ENCODE measurements around the gene KCND1.

KCND1 gene

DNA sequence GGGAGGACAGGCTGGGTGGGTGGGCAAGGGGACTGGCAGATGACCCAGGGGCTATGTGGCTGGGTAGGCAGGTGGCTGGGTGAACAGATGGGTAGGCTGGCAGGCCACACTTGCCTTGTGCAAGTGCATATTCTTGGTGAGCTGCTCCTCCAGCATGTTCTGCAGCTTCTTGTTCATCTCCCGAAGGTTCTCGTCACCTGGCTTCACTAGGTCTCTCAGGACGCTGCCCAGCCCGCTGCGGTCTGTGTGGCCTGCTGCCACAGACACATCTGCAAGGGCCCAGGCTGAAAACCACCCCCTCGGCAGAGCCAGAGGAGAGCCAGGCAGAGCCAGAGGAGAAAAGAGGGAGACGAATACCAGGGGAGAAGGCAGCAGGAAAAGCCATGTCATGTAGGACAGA, 3.4 kb upstream of the KCND1 start:
- DNase-seq (ENCODE audit: extremely low read depth, low read depth) = no peak
- TF ChIP-seq, protein P1, sequence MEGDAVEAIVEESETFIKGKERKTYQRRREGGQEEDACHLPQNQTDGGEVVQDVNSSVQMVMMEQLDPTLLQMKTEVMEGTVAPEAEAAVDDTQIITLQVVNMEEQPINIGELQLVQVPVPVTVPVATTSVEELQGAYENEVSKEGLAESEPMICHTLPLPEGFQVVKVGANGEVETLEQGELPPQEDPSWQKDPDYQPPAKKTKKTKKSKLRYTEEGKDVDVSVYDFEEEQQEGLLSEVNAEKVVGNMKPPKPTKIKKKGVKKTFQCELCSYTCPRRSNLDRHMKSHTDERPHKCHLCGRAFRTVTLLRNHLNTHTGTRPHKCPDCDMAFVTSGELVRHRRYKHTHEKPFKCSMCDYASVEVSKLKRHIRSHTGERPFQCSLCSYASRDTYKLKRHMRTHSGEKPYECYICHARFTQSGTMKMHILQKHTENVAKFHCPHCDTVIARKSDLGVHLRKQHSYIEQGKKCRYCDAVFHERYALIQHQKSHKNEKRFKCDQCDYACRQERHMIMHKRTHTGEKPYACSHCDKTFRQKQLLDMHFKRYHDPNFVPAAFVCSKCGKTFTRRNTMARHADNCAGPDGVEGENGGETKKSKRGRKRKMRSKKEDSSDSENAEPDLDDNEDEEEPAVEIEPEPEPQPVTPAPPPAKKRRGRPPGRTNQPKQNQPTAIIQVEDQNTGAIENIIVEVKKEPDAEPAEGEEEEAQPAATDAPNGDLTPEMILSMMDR (IDR thresholded peaks at IDR 0.05; ENCODE audit: low read depth, low read length) = no peak

DNA sequence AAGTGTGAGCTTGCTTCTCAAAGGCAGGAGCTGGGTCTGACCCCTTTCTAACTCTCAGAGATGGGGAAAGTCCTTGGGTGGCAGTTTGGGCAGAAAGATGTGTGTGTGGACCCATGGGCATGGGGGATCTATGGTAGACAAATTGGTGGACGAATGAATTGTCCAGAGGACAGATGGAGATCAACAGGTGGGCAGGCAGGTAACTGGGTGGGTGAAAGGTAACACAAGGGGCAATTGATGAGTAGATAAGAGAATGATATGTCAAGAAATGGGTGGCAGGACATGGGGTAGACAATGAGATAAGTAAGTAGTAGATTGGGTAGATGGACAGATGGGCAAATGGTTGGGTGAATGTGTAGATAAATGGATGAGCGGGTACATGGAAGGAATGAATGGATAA, 2.9 kb upstream of the KCND1 start:
- no peak for DNase-seq (ENCODE audit: extremely low read depth, low read depth)
- TF ChIP-seq, protein P1 (IDR thresholded peaks at IDR 0.05; ENCODE audit: low read depth, low read length) = no peak

DNA sequence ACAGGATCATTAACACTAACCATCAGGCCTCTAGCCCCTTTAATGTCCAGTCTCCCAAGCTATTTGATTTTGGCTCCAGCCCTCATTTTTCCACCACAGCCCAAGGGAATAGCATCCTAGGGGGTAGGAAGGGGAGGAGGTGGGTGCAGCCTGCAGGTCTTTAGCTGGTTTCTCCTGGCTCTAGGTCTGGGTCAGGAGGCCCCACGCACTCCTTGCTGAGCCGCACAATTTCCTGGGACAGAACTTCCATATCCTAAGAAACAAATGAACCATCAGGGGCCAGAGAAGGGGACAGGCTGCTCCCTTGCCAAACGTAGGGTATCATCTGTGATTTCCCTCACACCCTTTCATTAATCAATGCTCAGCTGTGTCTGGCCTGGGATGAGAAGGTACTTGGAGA, 2.4 kb upstream of the KCND1 start:
- TF ChIP-seq, protein P1 (IDR thresholded peaks at IDR 0.05; ENCODE audit: low read depth, low read length) = no peak

DNA sequence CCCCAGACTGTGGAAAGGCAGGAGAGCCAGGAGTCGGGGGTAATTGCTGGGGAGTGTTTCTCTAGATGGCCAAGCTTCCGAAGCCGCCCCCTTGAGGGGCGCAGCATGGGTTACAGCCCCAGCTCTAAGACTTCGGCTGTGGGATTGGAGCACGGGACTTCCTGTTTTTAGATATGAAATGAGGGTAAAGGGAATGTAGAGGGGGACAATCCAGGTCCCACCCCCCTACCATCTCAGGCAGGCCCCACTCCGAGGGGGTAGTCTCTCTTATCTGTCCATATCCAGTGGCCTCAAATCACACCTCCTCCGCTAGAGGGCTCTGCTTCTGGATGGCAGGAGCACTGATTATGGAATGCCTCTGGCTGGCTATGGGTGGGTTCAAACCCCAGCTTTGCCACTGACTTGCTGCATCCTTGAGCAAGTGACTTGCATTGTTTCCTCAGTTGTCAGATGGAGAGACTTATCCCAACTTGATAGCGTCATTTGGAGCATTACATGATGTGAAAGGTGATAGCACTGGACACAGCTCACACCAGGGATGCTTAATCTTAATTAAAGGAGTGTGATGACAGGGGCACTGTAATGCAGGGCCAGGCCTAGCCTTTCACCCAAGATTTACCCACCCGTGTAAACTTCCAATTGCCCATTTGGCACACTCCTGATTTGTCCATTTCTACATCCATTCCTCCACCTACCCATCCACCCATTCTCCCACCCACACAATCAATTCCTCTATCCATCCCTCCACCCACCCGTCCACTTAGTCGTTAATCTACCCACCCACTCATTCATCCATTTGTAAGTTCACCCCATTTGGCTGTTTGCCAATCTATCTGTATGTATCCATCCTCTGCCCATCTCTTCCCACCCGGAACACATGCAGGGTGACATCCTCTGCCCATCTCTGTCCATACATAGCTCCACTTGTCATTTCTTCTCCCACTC, 848 bp upstream of the KCND1 start:
- no peak for DNase-seq (ENCODE audit: extremely low read depth, low read depth)
- TF ChIP-seq, protein P1 (IDR thresholded peaks at IDR 0.05; ENCODE audit: low read depth, low read length) = peak; percentile 59

More for the DNA sequence above, 2.4 kb upstream of the KCND1 start:
- no peak for DNase-seq (ENCODE audit: extremely low read depth, low read depth)

DNA sequence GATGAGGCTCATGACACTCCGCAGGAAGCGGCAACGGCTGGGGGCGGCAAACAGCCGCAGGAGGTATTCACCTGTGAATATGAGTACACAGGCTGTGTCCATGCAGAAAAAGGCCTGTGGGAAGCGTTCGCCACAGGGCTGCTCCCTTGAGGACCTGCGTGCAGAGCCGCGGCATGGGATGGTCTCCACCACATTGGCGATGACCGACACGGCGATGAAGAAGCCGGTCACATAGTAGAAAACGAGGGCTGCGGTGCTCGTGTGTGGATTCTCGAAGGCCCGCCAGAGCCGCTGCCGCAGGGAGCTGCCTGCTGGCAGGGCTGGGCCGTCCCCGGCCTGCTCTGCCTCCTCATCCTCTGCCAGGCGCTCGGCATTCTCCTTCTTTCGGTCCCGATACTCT, 2.2 kb downstream of the KCND1 start:
- no peak for DNase-seq (ENCODE audit: extremely low read depth, low read depth)
- TF ChIP-seq, protein P1 (IDR thresholded peaks at IDR 0.05; ENCODE audit: low read depth, low read length) = no peak

DNA sequence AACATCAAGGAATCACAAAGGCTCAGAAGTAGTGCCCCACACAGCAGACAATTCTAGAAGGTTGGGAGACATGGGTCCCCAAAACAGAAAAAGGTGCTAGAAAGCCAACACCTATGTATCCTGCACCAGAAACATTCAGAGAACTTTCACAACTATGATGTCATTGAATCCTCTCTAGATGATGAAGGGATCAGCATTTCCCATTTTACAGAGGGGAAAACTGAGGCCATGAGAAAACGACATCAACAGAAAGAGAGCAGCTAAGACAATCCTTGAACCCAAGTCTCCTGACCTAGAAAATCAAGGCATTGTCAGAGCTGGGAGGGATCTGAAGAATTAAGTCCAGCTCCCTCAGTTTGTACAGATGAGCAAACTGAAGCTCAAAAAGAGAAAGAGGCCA, 3.3 kb downstream of the KCND1 start:
- TF ChIP-seq, protein P1 (IDR thresholded peaks at IDR 0.05; ENCODE audit: low read depth, low read length) = no peak
- DNase-seq (ENCODE audit: extremely low read depth, low read depth) = no peak

DNA sequence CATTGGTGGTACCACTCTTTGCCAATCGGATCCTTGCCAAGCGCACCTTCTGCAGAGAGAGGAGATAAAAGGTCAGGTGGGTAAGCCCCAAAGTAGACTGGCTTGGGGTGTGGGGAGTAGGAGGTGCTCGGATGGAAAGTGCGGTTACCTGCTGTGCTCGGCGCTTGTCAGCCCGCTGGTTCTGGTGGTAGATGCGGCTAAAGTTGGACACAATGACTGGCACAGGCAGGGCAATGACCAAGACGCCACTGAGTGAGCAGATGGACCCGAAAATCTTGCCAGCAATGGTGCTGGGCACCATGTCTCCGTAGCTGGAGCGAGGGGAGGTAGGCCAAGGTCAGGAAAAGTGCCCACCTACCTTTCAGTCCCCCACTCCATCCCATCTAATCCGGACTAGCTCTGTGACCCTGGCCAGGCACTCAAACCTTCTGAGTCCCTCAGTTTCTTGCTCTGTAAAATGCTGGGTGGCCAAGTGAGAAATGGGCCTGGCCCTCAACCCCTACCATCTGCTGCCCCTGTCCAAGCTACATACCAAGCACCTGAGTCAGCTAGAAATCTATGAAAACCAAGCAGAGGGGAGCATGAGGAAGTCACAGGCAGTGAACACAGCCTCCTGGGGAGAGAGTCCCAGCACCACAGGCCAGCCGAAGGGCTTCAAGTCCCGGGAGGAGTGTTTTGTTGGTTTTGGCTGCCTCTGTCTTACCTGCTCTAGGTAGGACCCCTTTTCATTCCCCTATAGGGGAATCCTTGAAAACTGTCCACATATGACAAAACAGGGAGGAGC, 4.7 kb downstream of the KCND1 start:
- TF ChIP-seq, protein P1 (IDR thresholded peaks at IDR 0.05; ENCODE audit: low read depth, low read length) = no peak
- no peak for DNase-seq (ENCODE audit: extremely low read depth, low read depth)
